ENCODE results near the gene EXD2.
A peak's percentile ranks its signal among the peaks of the same experiment; 100 is the strongest.

The EXD2 gene

GRCh38 chr14:69260190-69260860 is 69.0 kb downstream of the EXD2 start:
- peak overlapping the region; percentile 44 for H2BK5ac ChIP-seq (ENCODE audit: low read length)
- H3K23ac ChIP-seq (ENCODE audit: low read depth, low read length, poor library complexity) = peak overlapping the region; percentile 80
- H2AFZ ChIP-seq (ENCODE audit: low read length) = peak overlapping the region; percentile 97
- no peak overlapping the region for H4K8ac ChIP-seq (ENCODE audit: low read depth, low read length)
- H3K4ac ChIP-seq (ENCODE audit: low read length) = no peak overlapping the region
- no peak overlapping the region for H2BK12ac ChIP-seq (ENCODE audit: low read length)
- peaks cover 0 to 22% (median 0%) of the 10 kb centered on the region in 3 experiments for H3K27me3 ChIP-seq (ENCODE audit: control insufficient read depth in 3 of 3, insufficient read depth in 3 of 3, low read depth in 1 of 3, low read length in 3 of 3)
- peak overlapping the region; percentile 98 for H3K18ac ChIP-seq (ENCODE audit: low read length)
- peak overlapping the region; percentile 72 for H3K14ac ChIP-seq (ENCODE audit: low read length)
- peak overlapping the region; percentile 93 to 95 for H3K4me3 ChIP-seq (ENCODE audit: low read length in 2 of 2)
- H2AK5ac ChIP-seq (ENCODE audit: low read depth, low read length) = no peak overlapping the region
- DNase-seq (ENCODE audit: low spot score) = peak; percentile 61
- peak overlapping the region; percentile 35 for H4K91ac ChIP-seq (ENCODE audit: low read depth, low read length, poor library complexity)
- no peaks in the 10 kb centered on the region for H3K9me3 ChIP-seq (replicated peaks in 1 of 2; ENCODE audit: control insufficient read depth in 2 of 2, insufficient read depth in 1 of 2, low read depth in 1 of 2, low read length in 2 of 2)
- peaks cover 13 to 25% of the 10 kb centered on the region in 2 donors for H3K4me1 ChIP-seq (ENCODE audit: control insufficient read depth in 2 of 2, insufficient read depth in 1 of 2, low read depth in 1 of 2, low read length in 2 of 2)
- H3K9ac ChIP-seq (ENCODE audit: low read depth, low read length, poor library complexity) = peak overlapping the region; percentile 99
- WGBS, 2 donors (ENCODE audit: extremely low coverage in 2 of 2, insufficient read length in 2 of 2, insufficient replicate concordance in 1 of 2) = no CpG with 5 or more reads among the region's 78 CpGs
- peak overlapping the region; percentile 97 for H3K4me2 ChIP-seq (ENCODE audit: insufficient read depth, low read length, poor library complexity, severe bottlenecking)
- no peak overlapping the region for H3K27ac ChIP-seq (replicated peaks; ENCODE audit: low read length)
- H3K79me1 ChIP-seq (ENCODE audit: low read depth, low read length) = no peaks in the 10 kb centered on the region
- H2BK15ac ChIP-seq (ENCODE audit: low read length) = peak overlapping the region; percentile 34
- H2BK120ac ChIP-seq (ENCODE audit: low read depth, low read length) = peak overlapping the region; percentile 25
- H3K36me3 ChIP-seq (replicated peaks in 1 of 2; ENCODE audit: control insufficient read depth in 2 of 2, insufficient read depth in 2 of 2, low read length in 2 of 2) = peaks cover 0 to 15% of the 10 kb centered on the region in 2 donors

GRCh38 chr14:69260861-69261564 is 69.7 kb downstream of the EXD2 start:
- no peak overlapping the region for H4K8ac ChIP-seq (ENCODE audit: low read depth, low read length)
- peak overlapping the region; percentile 97 for H3K4me2 ChIP-seq (ENCODE audit: insufficient read depth, low read length, poor library complexity, severe bottlenecking)
- H3K23ac ChIP-seq (ENCODE audit: low read depth, low read length, poor library complexity) = peak overlapping the region; percentile 23
- peak overlapping the region; percentile 34 for H2BK15ac ChIP-seq (ENCODE audit: low read length)
- H2BK5ac ChIP-seq (ENCODE audit: low read length) = peak overlapping the region; percentile 13
- H2BK120ac ChIP-seq (ENCODE audit: low read depth, low read length) = no peak overlapping the region
- WGBS, 2 donors (ENCODE audit: extremely low coverage in 2 of 2, insufficient read length in 2 of 2, insufficient replicate concordance in 1 of 2) = no CpG with 5 or more reads among the region's 64 CpGs
- H2AFZ ChIP-seq (ENCODE audit: low read length) = peak overlapping the region; percentile 97
- H3K9me3 ChIP-seq (replicated peaks in 1 of 2; ENCODE audit: control insufficient read depth in 2 of 2, insufficient read depth in 1 of 2, low read depth in 1 of 2, low read length in 2 of 2) = no peaks in the 10 kb centered on the region
- H2BK12ac ChIP-seq (ENCODE audit: low read length) = no peak overlapping the region
- H4K91ac ChIP-seq (ENCODE audit: low read depth, low read length, poor library complexity) = peak overlapping the region; percentile 35
- peak overlapping the region; percentile 28 for H2AK5ac ChIP-seq (ENCODE audit: low read depth, low read length)
- peaks cover 0 to 11% of the 10 kb centered on the region in 2 donors for H3K36me3 ChIP-seq (replicated peaks in 1 of 2; ENCODE audit: control insufficient read depth in 2 of 2, insufficient read depth in 2 of 2, low read length in 2 of 2)
- peaks cover 13 to 25% of the 10 kb centered on the region in 2 donors for H3K4me1 ChIP-seq (ENCODE audit: control insufficient read depth in 2 of 2, insufficient read depth in 1 of 2, low read depth in 1 of 2, low read length in 2 of 2)
- peak overlapping the region; percentile 72 for H3K14ac ChIP-seq (ENCODE audit: low read length)
- peak; percentile 51 for DNase-seq (ENCODE audit: low spot score)
- H3K18ac ChIP-seq (ENCODE audit: low read length) = peak overlapping the region; percentile 93
- peak overlapping the region; percentile 82 for H3K9ac ChIP-seq (ENCODE audit: low read depth, low read length, poor library complexity)
- H3K4me3 ChIP-seq (ENCODE audit: low read length in 2 of 2) = peak overlapping the region; percentile 93 to 95
- no peak overlapping the region for H3K4ac ChIP-seq (ENCODE audit: low read length)
- peaks cover 0 to 22% (median 0%) of the 10 kb centered on the region in 3 experiments for H3K27me3 ChIP-seq (ENCODE audit: control insufficient read depth in 3 of 3, insufficient read depth in 3 of 3, low read depth in 1 of 3, low read length in 3 of 3)
- H3K27ac ChIP-seq (replicated peaks; ENCODE audit: low read length) = no peak overlapping the region
- H3K79me1 ChIP-seq (ENCODE audit: low read depth, low read length) = no peaks in the 10 kb centered on the region

GRCh38 chr14:69261761-69262331 is 70.5 kb downstream of the EXD2 start:
- Histone ChIP-seq H3K27ac (replicated peaks; ENCODE audit: low read length) (no peak overlapping the region), H3K14ac (ENCODE audit: low read length) (no peak overlapping the region), H3K9me3 (replicated peaks in 1 of 2; ENCODE audit: control insufficient read depth in 2 of 2, insufficient read depth in 1 of 2, low read depth in 1 of 2, low read length in 2 of 2) (no peaks in the 10 kb centered on the region), H2AK5ac (ENCODE audit: low read depth, low read length) (no peak overlapping the region), H4K91ac (ENCODE audit: low read depth, low read length, poor library complexity) (no peak overlapping the region), H3K79me1 (ENCODE audit: low read depth, low read length) (no peaks in the 10 kb centered on the region), H3K4me3 (ENCODE audit: low read length in 2 of 2) (peak overlapping the region in 1 of 2 donors; percentile 93), H3K18ac (ENCODE audit: low read length) (no peak overlapping the region), H2AFZ (ENCODE audit: low read length) (peak overlapping the region; percentile 97), H3K36me3 (replicated peaks in 1 of 2; ENCODE audit: control insufficient read depth in 2 of 2, insufficient read depth in 2 of 2, low read length in 2 of 2) (peaks cover 0 to 11% of the 10 kb centered on the region in 2 donors), H3K4me2 (ENCODE audit: insufficient read depth, low read length, poor library complexity, severe bottlenecking) (peak overlapping the region; percentile 97), H3K27me3 (ENCODE audit: control insufficient read depth in 3 of 3, insufficient read depth in 3 of 3, low read depth in 1 of 3, low read length in 3 of 3) (peaks cover 0 to 21% (median 0%) of the 10 kb centered on the region in 3 experiments), H3K23ac (ENCODE audit: low read depth, low read length, poor library complexity) (no peak overlapping the region), H2BK5ac (ENCODE audit: low read length) (no peak overlapping the region), H2BK15ac (ENCODE audit: low read length) (no peak overlapping the region), H3K9ac (ENCODE audit: low read depth, low read length, poor library complexity) (peak overlapping the region; percentile 15), H4K8ac (ENCODE audit: low read depth, low read length) (no peak overlapping the region), H2BK120ac (ENCODE audit: low read depth, low read length) (no peak overlapping the region), H3K4ac (ENCODE audit: low read length) (no peak overlapping the region), H2BK12ac (ENCODE audit: low read length) (no peak overlapping the region), H3K4me1 (ENCODE audit: control insufficient read depth in 2 of 2, insufficient read depth in 1 of 2, low read depth in 1 of 2, low read length in 2 of 2) (peaks cover 14 to 25% of the 10 kb centered on the region in 2 donors)
- WGBS, 2 donors (ENCODE audit: extremely low coverage in 2 of 2, insufficient read length in 2 of 2, insufficient replicate concordance in 1 of 2) = no CpG with 5 or more reads among the region's 5 CpGs
- DNase-seq (ENCODE audit: low spot score) = no peak

- no peak for DNase-seq (ENCODE audit: low spot score)
- Histone ChIP-seq H3K14ac (ENCODE audit: low read length) (no peak overlapping the region), H3K4ac (ENCODE audit: low read length) (no peak overlapping the region), H3K9me3 (replicated peaks in 1 of 2; ENCODE audit: control insufficient read depth in 2 of 2, insufficient read depth in 1 of 2, low read depth in 1 of 2, low read length in 2 of 2) (no peaks in the 10 kb centered on the region), H3K27ac (replicated peaks; ENCODE audit: low read length) (no peak overlapping the region), H2AFZ (ENCODE audit: low read length) (no peak overlapping the region), H3K4me1 (ENCODE audit: control insufficient read depth in 2 of 2, insufficient read depth in 1 of 2, low read depth in 1 of 2, low read length in 2 of 2) (peaks cover 14 to 25% of the 10 kb centered on the region in 2 donors), H4K91ac (ENCODE audit: low read depth, low read length, poor library complexity) (no peak overlapping the region), H2BK12ac (ENCODE audit: low read length) (no peak overlapping the region), H3K18ac (ENCODE audit: low read length) (no peak overlapping the region), H3K27me3 (ENCODE audit: control insufficient read depth in 3 of 3, insufficient read depth in 3 of 3, low read depth in 1 of 3, low read length in 3 of 3) (peaks cover 0 to 20% (median 0%) of the 10 kb centered on the region in 3 experiments), H3K4me3 (ENCODE audit: low read length in 2 of 2) (no peak overlapping the region), H2AK5ac (ENCODE audit: low read depth, low read length) (no peak overlapping the region), H3K9ac (ENCODE audit: low read depth, low read length, poor library complexity) (no peak overlapping the region), H2BK5ac (ENCODE audit: low read length) (no peak overlapping the region), H3K4me2 (ENCODE audit: insufficient read depth, low read length, poor library complexity, severe bottlenecking) (no peak overlapping the region), H3K36me3 (replicated peaks in 1 of 2; ENCODE audit: control insufficient read depth in 2 of 2, insufficient read depth in 2 of 2, low read length in 2 of 2) (peaks cover 0 to 11% of the 10 kb centered on the region in 2 donors), H2BK120ac (ENCODE audit: low read depth, low read length) (no peak overlapping the region), H2BK15ac (ENCODE audit: low read length) (no peak overlapping the region), H3K23ac (ENCODE audit: low read depth, low read length, poor library complexity) (no peak overlapping the region), H3K79me1 (ENCODE audit: low read depth, low read length) (no peaks in the 10 kb centered on the region), H4K8ac (ENCODE audit: low read depth, low read length) (no peak overlapping the region)
- WGBS, 2 donors (ENCODE audit: extremely low coverage in 2 of 2, insufficient read length in 2 of 2, insufficient replicate concordance in 1 of 2) = no CpG with 5 or more reads among the region's 3 CpGs
Observed at GRCh38 chr14:69262516-69262915, 71.2 kb downstream of the EXD2 start.
